Measurements from ENCODE around the gene CASKIN1. TPM values are rescaled to one million over a fixed set of nuclear protein-coding genes. Genes with fewer than 3 reads are reported as not detected.

Gene CASKIN1
- total and polyA plus RNA-seq, 2 of the 8 experiments (the other 6 are each of a cell fraction or from before 2014, with no cell fraction given) = 1.2 to 6.4 TPM

DNA sequence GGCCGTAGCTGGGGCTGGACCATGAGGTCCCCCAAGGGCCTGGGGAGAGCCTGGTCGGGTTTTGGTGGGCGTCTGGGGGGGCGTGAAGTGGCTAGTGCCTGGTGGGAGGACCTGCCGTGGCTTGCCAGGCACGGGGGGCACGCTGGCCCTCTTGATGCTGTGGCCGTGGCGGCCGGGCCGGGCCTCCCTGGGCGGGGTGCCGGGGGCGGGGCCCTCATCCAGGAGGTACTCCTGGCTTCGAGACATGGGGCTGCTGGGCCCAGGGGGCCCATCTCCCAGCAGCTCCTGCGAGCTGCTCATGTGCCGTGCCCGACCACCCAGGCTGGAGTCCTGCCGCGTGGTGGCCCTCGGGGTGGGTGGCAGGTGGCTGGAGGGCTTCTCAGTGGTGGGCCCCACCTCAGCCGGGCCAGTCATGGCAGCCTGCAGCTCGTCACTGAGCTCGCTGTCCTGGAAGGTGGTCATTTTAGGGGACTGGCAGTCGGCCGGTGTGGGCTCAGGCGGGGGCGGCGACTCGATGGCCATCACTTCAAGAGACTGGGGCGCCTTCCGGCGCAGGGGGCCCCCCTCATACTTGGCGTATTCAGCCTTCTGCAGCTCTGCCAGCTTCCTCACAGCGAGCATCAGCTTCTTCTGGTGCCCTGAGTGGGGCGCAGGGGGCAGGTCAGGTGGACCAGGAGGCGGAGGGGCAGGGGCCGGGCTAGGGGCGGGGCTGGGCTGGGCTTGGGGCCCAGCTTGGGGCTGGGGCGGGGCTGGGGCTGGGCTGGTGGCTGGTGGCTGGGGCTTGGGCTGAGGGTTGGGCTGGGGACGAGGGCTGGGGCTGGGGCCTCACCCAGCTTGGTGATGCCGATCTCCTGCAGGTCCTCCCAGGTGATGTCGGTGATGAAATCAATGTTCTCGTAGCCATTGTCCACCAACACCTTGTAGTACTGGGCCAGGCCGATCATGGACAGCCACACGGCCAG lies 15.2 kb downstream of the CASKIN1 start (continued):
- no peak for TF ChIP-seq EGR1 (IDR thresholded peaks at IDR 0.05; ENCODE audit: borderline replicate concordance, low read depth, low read length)

Measured in H1 (cell line).